Activated CD4-positive, CD25-positive, alpha-beta regulatory T cell (primary cell): ENCODE data around the gene RIBC1.
A peak's percentile ranks its signal among the peaks of the same experiment; 100 is the strongest.
"Not testable (repeated sequence)": the region's sequence is repeated elsewhere in the genome, so short reads cannot be mapped to it uniquely, and the experiment has no call there.

Experiments
- DNase-seq, 4 experiments: peaks; one replicate each; lab custom pipeline; 2025; lab: John Stamatoyannopoulos, UW

Gene RIBC1

GRCh38 chrX:53435997-53436396, 13.3 kb downstream of the RIBC1 start:
- peak; percentile 2 to 16 (median 8) for DNase-seq

DNA sequence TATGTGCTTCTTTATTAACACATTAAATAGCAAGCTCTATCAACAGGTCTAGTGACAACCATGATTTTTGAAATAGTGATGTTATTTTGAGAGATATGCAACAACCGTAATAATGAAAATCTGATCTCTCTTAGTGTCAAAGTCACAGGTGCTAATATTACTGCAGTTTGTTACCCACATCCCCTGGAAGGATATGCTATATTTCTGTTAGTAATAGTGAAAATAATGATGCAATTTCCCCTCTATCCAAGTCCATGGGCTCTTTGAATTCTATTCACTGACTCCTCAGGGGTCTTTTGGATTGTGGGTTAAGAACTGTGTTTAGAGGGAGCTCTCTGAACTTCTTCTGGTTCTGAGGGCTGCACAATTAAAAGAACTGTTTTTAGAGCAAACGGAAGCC, 14.5 kb downstream of the RIBC1 start:
- DNase-seq: no peak

- no peak for DNase-seq
These were observed 15.6 kb downstream of the RIBC1 start for GRCh38 chrX:53438174-53438831.

DNA sequence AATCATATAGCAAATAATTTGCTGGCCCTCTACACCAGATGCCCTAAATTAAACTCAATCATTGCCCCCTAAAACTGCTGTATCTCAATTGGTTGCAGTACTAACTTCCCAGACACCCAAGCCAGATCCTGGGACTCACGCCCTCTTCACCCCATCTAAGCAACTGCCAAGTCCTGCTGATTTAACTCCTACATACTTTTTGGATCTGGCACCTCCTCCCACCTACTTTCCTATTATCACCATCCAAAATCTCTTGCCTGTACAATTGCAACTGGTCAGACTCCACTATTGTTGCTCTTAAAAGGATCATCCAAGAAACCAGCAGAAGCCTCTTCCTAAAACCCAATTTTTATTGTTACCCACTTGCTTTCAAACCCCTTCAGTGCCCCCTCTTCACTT, 16.2 kb downstream of the RIBC1 start:
- DNase-seq: no peak

DNA sequence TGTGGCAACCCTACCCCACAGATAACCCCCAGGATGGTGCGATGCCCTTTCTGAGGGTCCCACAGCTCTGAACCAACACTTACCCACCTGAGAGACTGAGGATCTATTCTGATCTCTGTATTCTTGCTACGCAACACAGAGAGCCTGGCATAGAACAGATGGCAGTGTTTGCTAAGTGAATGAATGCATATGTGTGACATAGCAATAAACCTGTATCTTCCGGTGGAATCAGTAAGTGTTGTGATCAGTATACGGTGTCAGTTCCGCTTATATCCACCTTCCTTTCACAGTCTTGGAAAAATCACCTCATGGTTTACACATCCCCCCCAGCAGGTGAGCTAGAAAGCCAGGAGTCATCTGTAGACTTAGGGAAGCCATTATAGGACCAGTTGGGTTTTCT, 17.4 kb downstream of the RIBC1 start:
- DNase-seq: no peak

DNA sequence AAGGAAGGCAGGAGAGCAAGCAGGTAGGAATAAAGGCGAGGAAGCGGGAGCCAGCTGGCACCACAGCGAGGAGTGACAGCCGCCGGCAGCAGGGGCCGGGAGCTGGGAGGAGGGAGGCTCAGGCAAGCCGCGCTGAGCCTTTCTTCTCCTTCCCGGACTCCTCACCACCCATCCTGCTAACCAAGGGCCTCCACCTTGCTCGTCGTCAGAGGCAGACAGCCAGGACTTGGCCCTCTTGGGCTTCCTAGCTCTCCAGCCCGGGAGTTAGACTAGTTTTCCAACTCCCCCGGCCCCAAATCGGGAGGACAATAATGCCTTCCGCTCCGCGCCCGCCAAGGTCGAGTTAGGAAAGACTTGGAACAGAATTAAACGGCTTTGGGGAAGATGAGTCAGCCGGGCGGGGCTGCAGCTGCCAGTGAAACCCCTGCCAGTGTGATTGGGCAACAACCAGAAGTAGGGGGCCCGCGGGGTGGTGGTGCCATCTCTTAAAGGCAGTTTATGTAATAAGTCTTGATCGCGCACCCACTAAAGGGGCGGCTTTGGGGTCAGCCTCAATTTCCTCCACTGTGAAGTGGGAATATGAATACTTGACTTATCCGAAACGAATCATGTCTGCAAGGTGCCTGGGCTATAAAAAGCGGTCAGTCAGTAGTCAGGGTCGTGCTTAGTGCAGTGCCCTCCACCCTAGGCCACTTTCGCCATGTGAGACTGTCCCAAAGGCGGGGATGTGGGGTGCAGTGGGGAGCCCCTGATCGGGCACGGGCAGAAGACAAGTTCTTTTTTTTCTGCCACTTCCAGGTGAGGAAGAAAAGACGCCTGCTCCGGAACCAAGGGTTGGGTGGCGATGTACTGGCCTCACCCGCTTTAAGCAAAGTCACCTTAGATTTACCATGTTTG, 18.2 kb downstream of the RIBC1 start:
- DNase-seq: no peak

DNA sequence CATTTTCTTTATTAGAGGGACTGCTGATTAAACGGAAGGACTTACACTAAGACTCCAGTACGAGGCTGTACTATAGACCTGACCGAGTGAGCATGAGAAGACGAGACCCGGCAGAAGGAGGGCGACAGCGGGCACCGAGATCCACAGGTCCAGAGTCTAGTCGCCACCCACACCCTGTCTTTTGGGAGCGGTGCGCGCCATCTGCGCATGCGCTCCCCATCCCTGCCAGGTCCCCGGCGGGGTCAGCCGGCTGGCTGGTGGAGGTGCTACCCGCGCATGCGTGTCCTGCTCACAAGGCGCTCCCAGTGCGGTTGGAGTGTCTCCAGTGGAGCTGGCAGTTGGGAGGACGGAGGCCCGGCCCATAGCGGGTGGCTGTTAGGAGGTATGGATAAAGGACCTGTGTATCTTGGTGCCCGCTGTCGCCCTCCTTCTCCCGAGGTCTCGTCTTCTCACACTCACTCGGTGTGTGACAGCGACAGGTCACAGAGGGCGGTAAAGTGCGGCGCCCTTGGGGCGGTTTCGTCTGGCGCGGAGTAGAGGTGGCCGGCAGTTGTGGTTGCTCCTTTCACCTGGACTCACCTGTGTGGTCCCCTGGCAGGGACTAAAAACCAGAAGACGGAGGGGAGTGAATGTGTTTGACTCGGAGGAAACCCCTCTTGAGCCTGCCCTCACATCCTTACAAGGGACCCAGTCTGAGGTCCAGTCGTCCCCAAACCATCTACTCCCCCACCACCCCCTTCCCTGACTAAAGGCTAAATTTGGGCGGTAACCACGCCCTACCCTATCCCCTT, 19.1 kb downstream of the RIBC1 start:
- peak; percentile 25 to 47 (median 40) for DNase-seq

GRCh38 chrX:53442322-53442631, 19.6 kb downstream of the RIBC1 start:
- no peak for DNase-seq

GRCh38 chrX:53445977-53446376, 23.3 kb downstream of the RIBC1 start:
- DNase-seq: peak in 2 of 4 experiments; percentile 1 to 2

GRCh38 chrX:53447441-53447840, 24.8 kb downstream of the RIBC1 start:
- DNase-seq: no peak

DNA sequence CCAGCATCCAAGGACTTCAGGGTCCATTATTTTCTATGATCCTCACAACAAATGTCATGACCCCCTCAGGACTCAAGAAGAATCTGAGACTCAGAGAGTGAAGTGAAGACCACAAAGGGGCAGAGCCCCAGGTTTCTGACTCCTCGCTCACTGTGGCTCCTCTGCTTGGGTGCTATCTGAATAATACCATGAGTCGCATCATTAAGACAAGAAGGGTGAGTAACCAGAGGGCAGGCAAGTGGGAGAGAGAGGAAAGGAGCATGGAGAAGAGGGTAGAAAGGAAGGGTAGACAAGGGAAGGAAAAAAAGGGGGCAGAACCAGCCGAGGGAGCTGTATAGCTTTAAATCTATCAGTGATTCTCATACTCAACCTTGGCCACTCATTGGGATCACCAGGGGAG, 27.0 kb downstream of the RIBC1 start:
- DNase-seq: no peak

- DNase-seq: no peak
These were observed 30.1 kb downstream of the RIBC1 start for GRCh38 chrX:53452812-53453211.

GRCh38 chrX:53456254-53456653, 33.6 kb downstream of the RIBC1 start:
- DNase-seq: no peak

DNA sequence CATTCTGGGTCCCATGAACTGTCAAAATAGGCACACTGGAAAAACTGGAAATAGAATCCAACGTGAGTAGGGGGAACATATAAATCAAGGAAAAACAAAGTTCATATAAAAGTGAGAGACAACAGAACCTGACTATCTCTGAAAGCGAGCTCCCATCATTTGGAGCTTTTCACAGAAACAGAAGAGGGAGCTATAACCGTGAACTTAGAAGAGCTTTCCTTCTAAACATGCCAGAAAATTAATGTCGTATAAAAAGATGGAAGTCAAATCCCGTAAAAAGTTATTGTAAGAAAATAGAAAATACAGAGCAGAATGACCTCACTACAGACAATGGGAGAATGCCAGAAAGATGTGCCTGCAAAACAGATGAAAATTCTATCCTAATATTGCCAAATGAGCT, 35.4 kb downstream of the RIBC1 start:
- no peak for DNase-seq

GRCh38 chrX:53468659-53469058, 46.0 kb downstream of the RIBC1 start:
- DNase-seq: not testable (repeated sequence)

- DNase-seq: no peak
These were observed 48.7 kb downstream of the RIBC1 start for GRCh38 chrX:53471346-53471745.

DNA sequence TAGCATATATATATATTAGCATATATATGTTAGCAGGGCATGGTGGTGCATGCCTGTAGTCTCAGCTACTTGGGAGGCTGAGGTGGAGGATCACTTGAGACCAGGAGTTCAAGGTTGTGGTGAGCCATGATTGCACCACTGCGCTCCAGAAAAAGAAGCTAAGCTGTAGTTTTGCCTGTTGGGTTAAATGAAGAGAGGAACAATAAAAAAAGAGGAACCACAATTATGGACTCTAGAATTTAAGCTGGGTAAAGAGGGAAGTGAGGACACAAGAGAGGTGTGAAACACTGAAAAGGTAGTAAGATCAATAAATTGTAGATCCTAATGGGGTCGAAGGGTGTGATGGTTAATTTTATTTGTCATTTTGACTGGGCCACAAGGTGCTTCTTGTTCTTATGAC, 52.0 kb downstream of the RIBC1 start:
- DNase-seq: no peak

DNA sequence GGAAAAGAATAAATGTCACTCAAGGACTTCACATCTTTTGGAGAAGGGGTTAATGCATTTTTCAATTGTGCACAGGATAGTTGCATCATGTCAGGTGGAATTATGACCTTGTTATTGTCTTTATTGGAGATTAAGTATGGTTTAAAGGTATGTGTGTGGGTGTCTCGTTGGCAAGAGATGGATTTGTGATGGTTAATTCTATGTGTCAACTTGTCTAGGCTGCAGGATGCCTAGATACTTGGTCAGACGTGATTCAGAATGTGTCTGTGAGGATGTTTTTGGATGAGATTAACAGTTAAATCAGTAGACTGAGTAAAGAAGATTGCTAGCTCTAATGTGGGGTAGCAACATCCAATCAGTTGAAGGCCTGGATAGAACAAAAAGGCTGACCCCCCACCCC, 53.7 kb downstream of the RIBC1 start:
- no peak for DNase-seq

GRCh38 chrX:53479301-53479700, 56.6 kb downstream of the RIBC1 start:
- DNase-seq: no peak
